HG02970 (cell line): Measurements from ENCODE around the gene C2orf80.
"Not testable (repeated sequence)": the region's sequence is repeated elsewhere in the genome, so short reads cannot be mapped to it uniquely, and the experiment has no call there.

Source experiments
- ATAC-seq: cut with Tn5 transposase; IDR thresholded peaks from one replicate; pipeline ENCODE4 v1.9.1; 2021; ENCODE audit warnings: mild to moderate bottlenecking, moderate library complexity, moderate number of reproducible peaks; ENCODE audit not compliant: unreplicated experiment, low FRiP score

Gene C2orf80

DNA sequence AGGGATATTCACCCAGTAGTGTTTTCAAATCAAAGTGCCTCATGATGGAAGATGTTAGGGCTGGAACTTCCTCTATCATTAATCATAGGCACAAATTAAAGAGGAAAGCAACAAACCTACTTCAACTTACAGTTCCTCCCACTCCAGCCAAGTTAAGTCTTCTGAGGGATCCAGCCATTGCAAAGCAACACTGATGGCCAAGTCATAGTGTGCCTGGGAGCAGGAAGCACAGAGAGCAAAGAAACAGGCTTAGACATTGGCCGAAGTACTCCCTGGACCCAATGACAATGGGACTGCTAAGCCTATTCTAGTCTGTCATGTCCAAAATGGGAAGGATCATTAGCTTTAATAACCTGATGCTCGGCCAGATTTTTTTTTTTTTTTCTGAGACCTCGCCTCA is 7.0 kb downstream of the C2orf80 start:
- ATAC-seq = no peak

DNA sequence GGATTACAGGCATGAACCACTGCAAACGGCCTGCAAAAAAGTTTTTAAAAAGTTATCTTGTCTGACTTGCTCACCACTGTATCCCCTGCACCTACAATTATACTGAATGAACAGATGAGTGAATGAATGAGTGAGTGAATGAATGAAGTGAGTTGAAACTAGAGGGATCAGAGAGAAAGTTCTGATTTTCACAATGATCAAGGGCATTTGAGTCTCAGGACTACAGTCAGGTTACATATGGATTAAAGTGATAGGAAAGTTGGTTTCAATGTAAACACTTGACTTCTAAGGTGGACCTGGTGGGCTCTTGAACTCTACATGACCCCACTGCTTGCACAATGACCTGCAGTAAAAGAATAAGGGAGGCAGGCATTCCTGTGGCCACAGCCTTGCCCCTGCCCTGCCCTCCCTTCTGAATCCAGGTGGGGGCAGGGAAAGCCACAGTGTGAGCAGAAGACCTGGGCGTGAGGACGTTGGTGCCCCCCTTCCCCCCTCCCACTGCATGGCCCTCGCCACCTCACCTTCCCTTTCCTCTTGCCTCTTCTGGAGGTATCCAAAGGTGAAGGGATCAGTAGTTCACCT is 10.7 kb downstream of the C2orf80 start:
- no peak for ATAC-seq

DNA sequence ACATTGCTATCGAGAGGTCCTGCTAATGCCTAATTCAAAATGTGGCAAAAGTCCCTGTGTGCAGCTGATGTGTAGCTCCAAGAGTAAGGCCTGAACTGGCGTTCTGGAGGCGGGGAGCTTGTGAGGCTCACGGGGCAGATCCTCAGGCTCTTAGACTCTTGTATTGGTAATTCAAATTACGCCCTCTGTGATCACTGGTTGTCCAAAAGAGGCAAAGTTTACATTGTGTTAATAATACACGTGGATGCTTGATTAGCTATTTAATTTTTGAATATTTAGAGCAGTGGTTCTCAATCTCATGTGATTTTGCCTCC is 14.0 kb downstream of the C2orf80 start:
- no peak for ATAC-seq

DNA sequence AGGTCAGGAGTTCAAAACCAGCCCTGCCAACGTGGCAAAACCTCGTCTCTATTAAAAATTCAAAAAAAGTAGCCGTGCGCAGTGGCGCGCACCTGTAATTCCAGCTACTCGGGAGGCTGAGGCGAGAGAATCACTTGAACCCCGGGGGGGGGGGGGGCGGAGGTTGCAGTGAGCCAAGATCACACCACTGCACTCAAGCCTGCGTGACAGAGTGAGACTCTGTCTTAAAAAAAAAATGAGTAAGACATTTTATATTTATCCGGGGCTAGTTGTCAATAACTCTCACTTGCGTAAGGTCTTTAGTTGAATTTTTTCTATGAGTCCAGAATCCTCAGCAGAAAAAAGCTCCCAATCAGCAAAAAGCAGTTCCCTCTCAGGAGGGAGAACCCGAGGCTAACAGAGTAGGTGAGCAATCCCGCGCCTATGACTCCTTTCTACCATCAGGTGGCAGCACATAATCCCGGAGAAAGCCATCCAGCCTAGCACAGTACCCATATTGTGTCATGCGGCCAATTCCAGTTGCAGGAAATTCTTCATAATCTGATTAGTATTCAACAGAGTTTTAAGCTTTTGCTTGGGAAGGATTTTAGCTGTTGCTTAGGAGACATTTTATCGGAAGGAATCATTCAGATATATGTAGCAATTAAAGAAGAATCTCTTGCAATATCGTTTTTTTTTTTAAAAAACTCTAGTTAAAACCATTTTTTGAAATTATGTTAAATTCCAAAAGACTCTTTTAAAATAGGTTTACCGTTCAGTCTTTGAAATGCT is 14.6 kb downstream of the C2orf80 start:
- peak; percentile 93 for ATAC-seq

DNA sequence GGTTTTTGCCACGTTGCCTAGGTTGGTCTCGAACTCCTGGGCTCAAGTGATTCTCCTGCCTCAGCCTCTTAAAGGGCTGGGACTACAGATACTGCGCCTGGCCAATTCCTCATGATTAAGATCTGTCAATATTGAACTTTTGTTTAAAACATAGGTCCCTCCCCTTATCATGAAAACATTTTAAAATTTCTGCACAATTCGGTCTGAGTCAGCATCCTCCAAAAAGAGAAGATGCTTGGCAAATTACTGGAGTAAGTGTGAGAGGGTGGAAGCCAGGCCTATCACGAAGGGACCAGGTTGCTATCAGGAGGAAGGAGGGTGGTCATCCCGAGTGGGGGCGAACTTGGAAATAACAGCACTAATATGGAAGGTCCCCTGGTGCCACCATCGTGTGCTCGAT is 15.7 kb downstream of the C2orf80 start:
- ATAC-seq = no peak

DNA sequence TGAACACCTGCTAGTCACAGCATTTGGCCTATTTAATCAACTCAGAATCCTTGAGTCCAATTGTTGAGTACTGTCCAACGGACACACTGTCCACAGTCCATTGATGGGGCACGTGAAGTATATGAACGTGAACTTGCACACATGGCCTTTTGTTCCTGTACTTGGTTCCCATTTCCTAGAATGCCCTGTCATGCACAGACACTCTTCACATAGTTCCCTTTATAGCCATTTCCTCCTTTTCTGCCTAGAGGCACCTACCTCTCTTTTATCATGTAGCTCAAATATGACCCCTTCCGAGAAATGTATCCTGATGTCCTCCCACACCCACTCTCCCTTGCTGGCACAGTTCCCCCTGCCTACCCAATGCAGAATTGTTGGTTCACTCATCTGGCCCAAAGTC is 17.7 kb downstream of the C2orf80 start:
- ATAC-seq = no peak

DNA sequence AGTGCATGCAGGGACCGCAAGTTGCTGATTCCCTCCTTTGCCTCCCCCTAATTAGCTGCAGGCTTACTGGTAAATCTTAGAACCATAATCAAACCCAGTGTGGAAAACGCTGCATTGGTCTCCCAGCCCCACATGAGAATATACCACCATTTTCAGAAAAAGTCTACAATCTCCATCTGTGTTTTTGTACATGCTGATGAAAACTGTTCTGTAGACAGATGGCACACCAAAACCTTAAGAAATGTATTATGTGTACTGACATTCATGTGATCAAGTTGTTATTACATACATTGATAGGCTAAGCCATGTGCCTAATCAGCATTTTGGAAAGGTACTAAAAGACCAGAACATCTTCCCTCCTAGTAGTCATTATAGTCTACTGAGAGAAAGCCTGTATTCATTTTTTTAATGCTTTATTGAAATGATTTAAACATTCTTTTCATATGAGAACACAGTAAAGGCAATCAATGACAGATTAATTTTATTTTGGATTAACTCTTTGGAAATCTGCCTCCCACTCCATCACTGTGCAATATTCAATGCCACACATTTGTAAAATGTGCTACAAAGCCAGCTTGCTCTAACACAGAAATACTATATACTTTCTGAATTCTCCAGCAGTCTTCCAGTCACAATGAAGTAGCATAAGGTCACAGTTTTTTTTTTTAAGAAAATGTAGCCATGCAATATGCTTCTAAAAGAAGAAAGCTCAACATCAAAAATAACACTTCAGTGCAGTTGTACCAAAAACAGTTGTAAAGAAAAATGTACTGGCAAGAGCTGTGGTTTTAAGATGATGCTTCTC is 24.7 kb downstream of the C2orf80 start:
- no peak for ATAC-seq

DNA sequence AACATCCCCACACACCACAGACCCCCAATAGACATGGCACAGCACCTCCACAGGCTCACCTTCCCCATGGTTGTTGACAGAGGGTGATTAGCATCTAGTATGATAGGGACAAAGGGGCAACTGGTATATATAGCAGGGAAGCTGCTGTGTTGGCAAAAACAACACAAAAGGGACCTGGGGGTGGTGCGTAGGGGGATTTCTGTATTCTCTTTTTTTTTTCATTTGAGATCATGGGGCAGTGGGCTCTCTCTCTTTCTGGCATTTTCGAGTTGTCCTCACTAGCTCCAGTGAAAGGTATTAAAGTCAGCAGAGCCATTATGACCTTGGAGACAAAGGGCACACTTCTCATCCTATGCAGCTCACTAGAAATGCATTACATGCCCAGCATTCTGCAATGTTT is 26.3 kb downstream of the C2orf80 start, which contains the start of gene CRYGA:
CRYGA (minus strand) TSS at position 101 of the 400 bp plus-strand sequence; CDS start at position 68, 33 bp downstream.
- ATAC-seq = no peak

DNA sequence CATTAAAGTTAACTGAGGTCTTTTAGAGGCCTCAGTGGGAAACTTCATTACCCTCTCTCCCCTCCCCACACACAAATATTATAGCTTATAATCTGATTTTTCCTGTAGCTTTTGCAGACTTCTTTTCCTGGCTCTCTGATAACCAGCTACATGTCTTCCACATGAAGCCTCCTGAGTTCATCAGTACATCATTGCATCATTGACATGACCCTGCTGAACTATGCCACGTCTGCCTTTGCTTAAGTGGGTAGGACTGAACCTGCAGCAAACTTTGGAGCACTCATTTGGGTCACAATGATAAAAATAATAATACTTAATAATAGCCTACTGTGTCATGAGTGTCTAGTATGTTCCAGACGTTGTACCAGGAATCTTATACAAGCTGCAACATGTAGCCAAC is 33.4 kb downstream of the C2orf80 start:
- ATAC-seq = no peak

DNA sequence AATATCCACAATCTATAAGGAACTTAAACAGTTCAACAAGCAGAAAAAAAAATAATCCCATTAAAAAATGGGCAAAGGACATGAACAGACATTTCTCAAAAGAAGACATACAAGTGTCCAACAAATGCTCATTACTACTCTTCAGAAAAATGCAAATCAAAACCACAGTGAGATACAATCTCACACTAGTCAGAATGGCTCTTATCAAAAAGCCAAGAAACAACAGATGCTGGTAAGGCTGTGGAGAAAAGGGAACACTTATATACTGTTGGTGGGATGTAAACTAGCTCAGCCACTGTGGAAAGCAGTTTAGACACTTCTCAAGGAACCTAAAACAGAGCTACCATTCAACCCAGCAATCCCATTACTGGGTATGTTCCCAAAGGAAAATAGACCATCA is 36.7 kb downstream of the C2orf80 start:
- ATAC-seq = no peak

DNA sequence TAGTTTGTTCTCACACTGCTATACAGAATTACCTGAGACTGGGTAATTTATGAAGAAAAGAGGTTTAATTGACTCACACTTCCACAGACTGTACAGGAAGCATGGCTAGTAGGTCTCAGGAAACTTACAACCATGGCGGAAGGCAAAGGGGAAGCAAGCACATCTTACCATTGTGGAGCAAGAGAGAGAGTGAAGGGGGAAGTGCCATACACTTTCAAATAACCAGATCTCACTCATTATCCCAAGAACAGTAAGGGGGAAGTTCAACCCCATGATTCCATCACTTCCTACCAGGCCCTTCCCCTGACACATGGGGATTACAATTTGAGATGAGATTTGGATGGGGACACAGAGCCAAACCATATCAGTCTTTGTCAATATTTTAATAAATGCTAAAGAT is 38.9 kb downstream of the C2orf80 start:
- ATAC-seq = no peak

DNA sequence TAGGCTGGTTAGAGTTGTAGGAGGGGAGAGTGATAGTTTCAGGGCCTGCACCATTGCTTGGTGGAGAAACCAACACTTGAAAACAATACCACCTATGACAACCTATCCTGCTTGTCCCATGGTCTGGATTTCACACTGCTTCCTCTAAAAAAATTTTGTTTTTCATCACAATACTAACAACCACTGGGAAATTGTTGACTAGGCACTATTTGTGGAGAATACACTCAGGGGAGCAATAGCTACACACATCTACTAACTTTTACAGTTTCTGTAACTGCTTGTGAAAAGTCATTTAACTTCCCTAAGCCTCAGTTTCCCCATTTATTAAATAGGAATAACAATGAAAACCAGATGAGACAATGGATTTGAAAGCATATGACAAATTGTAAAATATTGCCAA is 39.7 kb downstream of the C2orf80 start:
- ATAC-seq = no peak

DNA sequence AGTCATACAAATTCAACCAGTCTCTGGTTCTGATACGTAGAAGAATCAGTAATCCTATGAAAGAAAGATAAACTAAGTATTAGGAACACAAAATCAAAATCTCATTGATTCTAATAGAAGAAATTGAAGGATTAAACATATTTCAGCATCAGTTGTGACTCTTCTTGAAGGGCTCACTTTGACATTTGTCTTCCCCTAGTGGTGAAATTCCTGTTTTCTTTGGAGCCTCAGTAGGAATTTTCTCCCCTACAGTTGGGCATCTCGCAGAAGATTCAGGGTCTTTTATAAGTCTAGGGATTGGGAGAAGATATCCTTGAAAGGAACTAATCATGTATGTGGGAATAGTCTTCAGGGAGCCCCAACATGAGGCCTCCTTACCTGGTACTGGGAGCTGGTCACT is 41.0 kb downstream of the C2orf80 start:
- no peak for ATAC-seq

DNA sequence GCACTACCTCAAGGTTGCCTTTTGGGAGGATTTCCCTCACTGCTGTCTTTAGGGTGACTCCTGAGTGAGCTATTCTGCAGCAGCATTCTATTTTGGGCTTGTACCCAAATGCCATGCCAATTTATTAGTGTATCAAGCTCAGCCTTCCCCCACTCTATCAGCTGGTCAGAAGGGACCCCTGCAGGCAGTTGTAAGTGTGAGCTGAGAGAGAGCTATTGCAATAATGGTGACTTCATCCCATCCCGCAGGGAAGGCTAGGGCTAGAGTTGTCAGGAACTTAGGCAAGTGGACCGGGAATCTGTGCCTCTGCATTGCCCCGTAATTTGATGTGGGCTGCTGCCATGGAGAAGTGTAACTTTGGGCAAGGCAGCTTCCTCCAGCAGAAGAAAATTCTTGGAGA is 42.1 kb downstream of the C2orf80 start:
- ATAC-seq = no peak

DNA sequence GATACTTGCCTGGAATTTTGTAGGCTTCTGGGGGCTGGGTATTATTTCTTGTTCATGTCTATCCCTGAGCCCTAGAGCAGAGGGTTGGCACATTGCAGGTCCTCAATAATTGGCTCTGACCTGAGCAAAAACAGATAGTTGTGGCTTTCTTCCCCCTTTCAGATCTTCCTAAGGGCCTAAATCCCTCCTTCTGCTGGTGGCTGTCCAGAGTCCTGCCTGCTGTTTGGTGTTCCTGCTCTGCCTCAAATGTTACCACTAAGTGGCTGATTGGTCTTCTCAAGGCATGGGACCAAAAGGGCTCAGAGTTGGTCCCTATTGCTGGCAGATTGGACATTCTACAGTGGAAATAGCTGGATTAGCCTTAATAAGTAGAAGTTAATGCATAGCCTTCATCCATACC is 42.8 kb downstream of the C2orf80 start:
- no peak for ATAC-seq

DNA sequence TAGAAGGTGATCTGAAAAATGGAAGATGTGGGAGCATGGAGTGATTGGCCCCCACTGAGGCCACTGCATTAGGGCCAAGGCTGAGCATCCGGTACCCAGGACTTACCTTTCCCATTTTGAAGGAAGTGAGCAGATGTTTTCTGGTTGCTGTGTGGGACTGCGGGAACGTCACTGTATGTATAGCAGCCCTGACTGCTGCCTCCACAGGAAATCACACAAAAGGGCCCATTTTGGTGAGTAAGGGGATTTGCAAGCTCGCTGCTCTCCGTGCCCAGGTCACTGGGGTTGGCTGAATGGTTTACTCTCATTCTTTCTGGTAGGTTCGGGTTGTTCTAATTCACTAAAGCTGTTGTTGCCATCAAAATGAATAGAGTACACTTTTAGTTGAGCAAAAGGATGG is 43.8 kb downstream of the C2orf80 start, which contains the start of gene CRYGB:
CRYGB (minus strand) TSS at position 153 of the 400 bp plus-strand sequence; CDS start at position 115, 38 bp downstream.
- no peak for ATAC-seq

DNA sequence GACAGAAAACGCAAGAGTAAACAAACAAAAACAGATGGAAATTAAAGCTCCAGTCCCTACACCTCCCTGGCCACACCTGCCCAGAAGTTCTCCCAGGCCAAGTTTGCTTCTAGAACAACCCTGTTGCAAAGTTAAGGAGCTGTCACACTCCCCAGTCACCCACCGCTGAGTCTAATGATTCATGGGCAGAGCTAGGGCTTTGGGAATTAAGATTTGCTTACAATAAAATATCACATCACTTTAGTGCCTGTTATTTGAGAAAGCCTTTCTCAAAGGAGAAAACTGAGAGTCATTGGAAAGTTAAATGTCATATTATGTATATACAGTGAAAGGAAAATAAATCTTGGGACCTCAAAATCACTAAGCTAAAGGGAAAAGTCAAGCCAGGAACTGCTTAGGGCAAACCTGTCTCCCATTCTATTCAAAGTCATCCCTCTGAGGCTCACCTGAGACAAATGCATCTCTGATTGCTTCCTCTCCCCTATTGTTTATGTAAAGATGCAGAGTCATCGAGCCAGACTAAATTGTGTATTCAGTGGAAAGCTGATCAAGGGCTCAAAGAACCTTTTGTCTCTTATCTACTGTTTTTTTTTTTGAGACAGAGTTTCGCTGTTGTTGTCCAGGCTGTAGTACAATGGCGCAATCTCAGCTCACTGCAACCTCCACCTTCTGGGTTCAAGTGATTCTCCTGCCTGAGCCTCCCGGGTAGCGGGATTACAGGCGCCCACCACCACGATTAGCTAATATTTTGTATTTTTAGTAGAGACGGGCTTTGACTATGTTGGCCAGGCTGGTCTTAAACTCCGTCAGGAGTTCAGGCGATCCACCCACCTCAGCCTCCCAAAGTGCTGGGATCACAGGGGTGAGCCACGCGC is 46.7 kb downstream of the C2orf80 start:
- ATAC-seq = no peak

DNA sequence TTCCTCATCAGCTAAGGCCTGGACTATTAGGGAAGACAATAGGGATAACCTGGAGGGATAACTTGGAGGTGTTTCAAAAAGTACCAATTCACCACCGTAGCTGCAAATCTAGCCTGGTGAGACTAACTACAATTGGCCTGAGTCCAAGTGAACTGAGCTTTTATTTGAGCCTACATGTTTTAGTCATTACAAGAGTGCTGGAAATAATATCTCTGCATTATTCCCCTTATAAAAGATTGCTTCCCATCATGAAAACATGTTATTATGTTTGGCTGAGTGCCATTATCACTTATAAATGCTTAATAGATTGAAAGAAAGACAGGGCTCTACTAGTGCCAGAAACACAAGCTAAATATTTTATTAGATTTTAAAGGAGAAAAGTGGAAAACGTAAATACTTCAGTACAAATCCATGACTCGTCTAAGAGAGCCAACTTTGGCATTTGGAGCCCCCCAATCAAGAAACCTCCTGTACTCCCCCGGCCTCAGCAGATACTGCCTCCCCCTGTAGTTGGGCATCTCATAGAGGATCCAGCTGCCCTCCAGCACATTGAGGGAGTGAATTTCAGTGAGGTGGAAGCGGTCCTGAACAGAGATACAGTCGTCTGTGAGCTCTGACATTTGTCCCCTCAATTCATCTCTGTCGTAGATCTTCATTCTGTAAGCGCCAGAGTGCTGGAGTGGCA is 47.4 kb downstream of the C2orf80 start:
- no peak for ATAC-seq

DNA sequence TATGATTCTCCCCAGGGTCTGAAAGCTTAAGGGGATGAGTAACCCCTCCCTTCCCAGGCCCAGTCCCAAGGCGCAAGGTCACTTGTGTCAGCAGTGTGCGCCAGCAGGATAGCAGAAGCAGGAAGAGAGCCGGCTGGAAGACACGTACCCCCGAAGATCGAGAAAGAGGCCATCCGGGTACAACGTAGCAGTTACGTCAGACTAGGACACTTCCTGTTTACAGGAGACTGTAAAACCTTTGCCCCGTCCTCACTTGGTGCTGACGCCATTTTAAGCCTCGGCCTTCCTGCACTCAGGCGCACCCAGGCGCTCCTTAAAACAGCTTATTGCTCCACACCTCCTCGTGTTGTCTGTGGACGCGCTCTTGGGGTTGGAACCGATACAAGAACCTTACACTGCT is 50.4 kb downstream of the C2orf80 start:
- ATAC-seq = no peak

DNA sequence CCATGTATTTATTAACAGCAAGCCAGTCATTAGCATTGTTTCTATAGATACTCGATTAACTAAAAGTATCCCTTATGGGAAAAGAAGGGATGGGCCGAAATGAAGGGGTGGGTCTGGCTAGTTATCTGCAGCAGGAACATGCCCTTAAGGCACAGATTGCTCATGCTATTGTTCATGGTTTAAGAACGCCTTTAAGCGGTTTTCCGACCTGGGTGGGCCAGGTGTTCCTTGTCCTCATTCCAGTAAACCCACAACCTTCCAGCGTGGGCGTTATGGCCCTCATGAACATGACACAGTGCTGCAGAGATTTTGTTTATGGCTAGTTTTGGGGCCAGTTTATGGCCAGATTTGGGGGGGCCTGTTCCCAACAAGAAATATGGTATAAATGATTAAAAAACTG is 51.5 kb downstream of the C2orf80 start:
- ATAC-seq = not testable (repeated sequence)
